Fibroblast of lung (primary cell): Measurements from ENCODE around the gene PYROXD2. TPM values are rescaled to one million over a fixed set of nuclear protein-coding genes. Genes with fewer than 3 reads are reported as not detected.

Experiments
- DNase-seq, 2 donors: peaks; one replicate each; pipeline versions ENCODE4 v3.0.0 to v3.0.0-alpha.2; 2010; ENCODE audit warnings: low read depth in 2 of 2
- H2AFZ ChIP-seq: 2 replicates; pipeline ENCODE4 v1.5.1; 2012; ENCODE audit warnings: low read length, control low read depth, inconsistent platforms
- H3K27ac ChIP-seq: 2 replicates; pipeline ENCODE4 v1.5.1; 2011; ENCODE audit warnings: low read length, control low read depth; ENCODE audit not compliant: insufficient read depth
- H3K27me3 ChIP-seq: 2 replicates; pipeline ENCODE4 v1.5.1; 2011; ENCODE audit warnings: mild to moderate bottlenecking, low read length; ENCODE audit not compliant: control insufficient read depth, insufficient read depth
- H3K36me3 ChIP-seq: 2 replicates; pipeline ENCODE4 v1.5.1; 2011; ENCODE audit warnings: low read length; ENCODE audit not compliant: control insufficient read depth, insufficient read depth
- H3K4me1 ChIP-seq: 2 replicates; pipeline ENCODE4 v1.5.1; 2011; ENCODE audit warnings: low read length; ENCODE audit not compliant: control insufficient read depth, insufficient read depth; ENCODE audit errors: extremely low read depth
- H3K4me2 ChIP-seq: 2 replicates; pipeline ENCODE4 v1.5.1; 2011; ENCODE audit warnings: low read length, control low read depth; ENCODE audit not compliant: insufficient read depth; ENCODE audit errors: extremely low read depth
- H3K4me3 ChIP-seq, 4 experiments: fragments of 200-600 bp in 1 of 4; sonication (generic) in 1 of 4; replicated peaks in 1 of 4; 2 replicates each; pipeline ENCODE4 v1.5.1; 2011 to 2016; ENCODE audit warnings: low read length in 4 of 4, low read depth in 3 of 4, mild to moderate bottlenecking in 3 of 4, control low read depth in 2 of 4, inconsistent platforms in 1 of 4, mixed read lengths in 1 of 4; ENCODE audit not compliant: insufficient read depth in 1 of 4; ENCODE audit errors: control extremely low read depth in 1 of 4
- H3K79me2 ChIP-seq: 2 replicates; pipeline ENCODE4 v1.5.1; 2012; ENCODE audit warnings: mild to moderate bottlenecking, low read length, inconsistent platforms; ENCODE audit not compliant: control insufficient read depth, insufficient read depth
- H3K9ac ChIP-seq: 2 replicates; pipeline ENCODE4 v1.5.1; 2011; ENCODE audit warnings: mild to moderate bottlenecking, low read length, control low read depth; ENCODE audit not compliant: insufficient read depth
- H3K9me3 ChIP-seq: 2 replicates; pipeline ENCODE4 v1.5.1; 2012; ENCODE audit warnings: low read depth, low read length; ENCODE audit not compliant: control insufficient read depth, insufficient read depth
- H4K20me1 ChIP-seq: 2 replicates; pipeline ENCODE4 v1.5.1; 2011; ENCODE audit warnings: low read length; ENCODE audit not compliant: control insufficient read depth, insufficient read depth; ENCODE audit errors: extremely low read depth
- CTCF ChIP-seq, 2 donors: IDR thresholded peaks in 1 of 2; conservative IDR thresholded peaks in 1 of 2; 1 replicate in 1 of 2; 2 replicates in 1 of 2; pipeline ENCODE4 v1.5.1; 2011 to 2012; ENCODE audit warnings: low read length in 2 of 2, control low read depth in 1 of 2, inconsistent platforms in 1 of 2, low read depth in 1 of 2, mild to moderate bottlenecking in 1 of 2
- EZH2 ChIP-seq: IDR thresholded peaks from 2 replicates; pipeline ENCODE4 v1.5.1; 2012; ENCODE audit warnings: low read length, control low read depth, mild to moderate bottlenecking; ENCODE audit errors: missing control alignments
- polyA plus RNA-seq, 2 donors: library from polyadenylated mRNA; depleted of rRNA in 1 of 2; stranded (reverse) in 1 of 2; unstranded in 1 of 2; fragments of >200 nt; gene quantifications; 2 replicates each; pipeline ENCODE4 v1.2.1, GENCODE V29; 2011 to 2012; ENCODE audit warnings: missing spikeins in 1 of 2
- total RNA-seq: library from RNA; depleted of rRNA; stranded (reverse); fragments of >200 nt; gene quantifications from 2 replicates; pipeline ENCODE4 v1.2.1, GENCODE V29; 2014

Gene PYROXD2
- total and polyA plus RNA-seq, 2 donors (not counting 1 experiment from before 2014, with no cell fraction given): 8.7 to 16.0 TPM

- Histone ChIP-seq H3K4me3 (no peak overlapping the region), H3K79me2 (peaks cover 9% of the 10 kb centered on the region), H2AFZ (no peak overlapping the region), H3K36me3 (peaks cover 10% of the 10 kb centered on the region), H3K9me3 (no peaks in the 10 kb centered on the region), H3K27me3 (no peaks in the 10 kb centered on the region), H3K4me1 (peaks cover 3% of the 10 kb centered on the region), H4K20me1 (no peaks in the 10 kb centered on the region), H3K9ac (no peak overlapping the region), H3K4me2 (no peak overlapping the region), H3K27ac (no peak overlapping the region)
- DNase-seq: no peak
- TF ChIP-seq EZH2 (no peak), CTCF (conservative IDR thresholded peaks at IDR 0.05 in 1 of 2, IDR thresholded peaks at IDR 0.05 in 1 of 2; ENCODE audit: low read depth in 1 of 2, low read length in 2 of 2) (no peak)
These were observed 3.9 kb upstream of the PYROXD2 start for GRCh38 chr10:98418665-98419468.

- Histone ChIP-seq H3K4me3 (no peak overlapping the region), H4K20me1 (no peaks in the 10 kb centered on the region), H3K9me3 (no peaks in the 10 kb centered on the region), H3K36me3 (peaks cover 9% of the 10 kb centered on the region), H3K27ac (no peak overlapping the region), H2AFZ (no peak overlapping the region), H3K9ac (no peak overlapping the region), H3K79me2 (peaks cover 9% of the 10 kb centered on the region), H3K4me2 (no peak overlapping the region), H3K27me3 (no peaks in the 10 kb centered on the region), H3K4me1 (peaks cover 3% of the 10 kb centered on the region)
- TF ChIP-seq EZH2 (no peak), CTCF (conservative IDR thresholded peaks at IDR 0.05 in 1 of 2, IDR thresholded peaks at IDR 0.05 in 1 of 2; ENCODE audit: low read depth in 1 of 2, low read length in 2 of 2) (no peak)
- no peak for DNase-seq
These were observed 3.1 kb upstream of the PYROXD2 start for GRCh38 chr10:98417973-98418664.

- Histone ChIP-seq H3K79me2 (peaks cover 11% of the 10 kb centered on the region), H3K4me3 (no peak overlapping the region), H3K9ac (no peak overlapping the region), H2AFZ (no peak overlapping the region), H3K4me2 (no peak overlapping the region), H3K27ac (no peak overlapping the region), H3K4me1 (peaks cover 3% of the 10 kb centered on the region), H3K9me3 (no peaks in the 10 kb centered on the region), H4K20me1 (no peaks in the 10 kb centered on the region), H3K36me3 (peaks cover 9% of the 10 kb centered on the region), H3K27me3 (no peaks in the 10 kb centered on the region)
- DNase-seq: no peak
- TF ChIP-seq CTCF (conservative IDR thresholded peaks at IDR 0.05 in 1 of 2, IDR thresholded peaks at IDR 0.05 in 1 of 2; ENCODE audit: low read depth in 1 of 2, low read length in 2 of 2): no peak
- no peak for TF ChIP-seq EZH2
These were observed 2.5 kb upstream of the PYROXD2 start for GRCh38 chr10:98417481-98417959.
